GM18868 (cell line): Measurements from ENCODE around the gene TGFB1.
"Not testable (repeated sequence)": the region's sequence is repeated elsewhere in the genome, so short reads cannot be mapped to it uniquely, and the experiment has no call there.

Experiments
- ATAC-seq: cut with Tn5 transposase; IDR thresholded peaks from one replicate; pipeline ENCODE4 v1.9.1; 2021; ENCODE audit warnings: mild to moderate bottlenecking, moderate library complexity; ENCODE audit not compliant: unreplicated experiment

Gene TGFB1

GRCh38 chr19:41346916-41347315 lies 6.8 kb downstream of the TGFB1 start:
- not testable (repeated sequence) for ATAC-seq

GRCh38 chr19:41344162-41344561 lies 9.6 kb downstream of the TGFB1 start:
- no peak for ATAC-seq

GRCh38 chr19:41341669-41342490 lies 11.8 kb downstream of the TGFB1 start:
- ATAC-seq: no peak

- no peak for ATAC-seq
These were observed 13.8 kb downstream of the TGFB1 start for GRCh38 chr19:41339936-41340335.

- no peak for ATAC-seq
These were observed 18.3 kb downstream of the TGFB1 start for GRCh38 chr19:41335467-41335866.

- no peak for ATAC-seq
These were observed 18.9 kb downstream of the TGFB1 start for GRCh38 chr19:41334793-41335192.

GRCh38 chr19:41332468-41332867 lies 21.3 kb downstream of the TGFB1 start:
- ATAC-seq: no peak

GRCh38 chr19:41332000-41332399 lies 21.7 kb downstream of the TGFB1 start:
- ATAC-seq: no peak

- no peak for ATAC-seq
These were observed 22.6 kb downstream of the TGFB1 start for GRCh38 chr19:41330946-41331678.

- no peak for ATAC-seq
These were observed 23.2 kb downstream of the TGFB1 start for GRCh38 chr19:41330481-41330880.

GRCh38 chr19:41328842-41329225 lies 24.9 kb downstream of the TGFB1 start:
- no peak for ATAC-seq

GRCh38 chr19:41328157-41328841 lies 25.4 kb downstream of the TGFB1 start:
- no peak for ATAC-seq

GRCh38 chr19:41327576-41328156 lies 26.1 kb downstream of the TGFB1 start:
- ATAC-seq: peak; percentile 45

GRCh38 chr19:41327076-41327575 lies 26.6 kb downstream of the TGFB1 start:
- ATAC-seq: no peak

GRCh38 chr19:41325947-41326706 lies 27.6 kb downstream of the TGFB1 start:
- ATAC-seq: peak; percentile 41

GRCh38 chr19:41325640-41325946 lies 28.1 kb downstream of the TGFB1 start:
- no peak for ATAC-seq

- ATAC-seq: no peak
These were observed 28.6 kb downstream of the TGFB1 start for GRCh38 chr19:41324921-41325639.

- ATAC-seq: no peak
These were observed 29.5 kb downstream of the TGFB1 start for GRCh38 chr19:41324231-41324702.

GRCh38 chr19:41323430-41324125 lies 30.1 kb downstream of the TGFB1 start:
- no peak for ATAC-seq
